IMR-90 (cell line): ENCODE measurements around the gene TRIM77.
"Not testable (repeated sequence)": the region's sequence is repeated elsewhere in the genome, so short reads cannot be mapped to it uniquely, and the experiment has no call there.

Source experiments
- BHLHE40 ChIP-seq: fragments of 150-350 bp; IDR thresholded peaks from 2 replicates; pipeline ENCODE4 v1.6.1; 2016; ENCODE audit warnings: mild to moderate bottlenecking, low read depth, low read length
- CEBPB ChIP-seq: IDR thresholded peaks from 2 replicates; pipeline ENCODE4 v1.6.1; 2012; ENCODE audit warnings: low read depth, low read length, improper control_type of control experiment
- ELK1 ChIP-seq: fragments of 150-350 bp; IDR thresholded peaks from 2 replicates; pipeline ENCODE4 v1.6.1; 2016; ENCODE audit warnings: low read depth, mild to moderate bottlenecking, low read length, moderate library complexity, borderline replicate concordance
- FOS ChIP-seq: fragments of 150-350 bp; IDR thresholded peaks from 2 replicates; pipeline ENCODE4 v1.6.1; 2016; ENCODE audit warnings: low read depth, low read length
- MAFK ChIP-seq: IDR thresholded peaks from 2 replicates; pipeline ENCODE4 v1.6.1; 2012; ENCODE audit warnings: low read depth, low read length, improper control_type of control experiment
- MAZ ChIP-seq: IDR thresholded peaks from 2 replicates; pipeline ENCODE4 v1.6.1; 2012; ENCODE audit warnings: low read depth, mild to moderate bottlenecking, low read length, improper control_type of control experiment, moderate library complexity, borderline replicate concordance
- MXI1 ChIP-seq: IDR thresholded peaks from 2 replicates; pipeline ENCODE4 v1.6.1; 2012; ENCODE audit warnings: low read depth, mild to moderate bottlenecking, low read length, moderate library complexity, borderline replicate concordance
- NFE2L2 ChIP-seq: fragments of 150-350 bp; IDR thresholded peaks from 2 replicates; pipeline ENCODE4 v1.6.1; 2016; ENCODE audit warnings: low read depth, mild to moderate bottlenecking, low read length
- POLR2A ChIP-seq: IDR thresholded peaks from 2 replicates; pipeline ENCODE4 v1.6.1; 2012; ENCODE audit warnings: mild to moderate bottlenecking, low read depth, low read length
- RAD21 ChIP-seq: IDR thresholded peaks from 2 replicates; pipeline ENCODE4 v1.6.1; 2012; ENCODE audit warnings: low read length, improper control_type of control experiment
- RFX5 ChIP-seq: IDR thresholded peaks from 2 replicates; pipeline ENCODE4 v1.8.0; 2012; ENCODE audit warnings: low read depth, mild to moderate bottlenecking, low read length, moderate library complexity
- SMC3 ChIP-seq: fragments of 150-350 bp; IDR thresholded peaks from 2 replicates; pipeline ENCODE4 v1.6.1; 2016; ENCODE audit warnings: low read depth, mild to moderate bottlenecking, antibody characterized with exemption, low read length, moderate library complexity
- USF2 ChIP-seq: fragments of 150-350 bp; IDR thresholded peaks from 2 replicates; pipeline ENCODE4 v1.6.1; 2017; ENCODE audit warnings: mild to moderate bottlenecking, antibody characterized with exemption, low read length, low read depth
- TF ChIP-seq, protein P1 (sequence below): conservative IDR thresholded peaks from 2 replicates; pipeline ENCODE4 v1.5.1; 2012; ENCODE audit warnings: mild to moderate bottlenecking, low read depth, low read length, improper control_type of control experiment

GRCh38 chr11:89744158-89744557 lies 34.1 kb downstream of the TRIM77 start:
- TF ChIP-seq, protein P1, sequence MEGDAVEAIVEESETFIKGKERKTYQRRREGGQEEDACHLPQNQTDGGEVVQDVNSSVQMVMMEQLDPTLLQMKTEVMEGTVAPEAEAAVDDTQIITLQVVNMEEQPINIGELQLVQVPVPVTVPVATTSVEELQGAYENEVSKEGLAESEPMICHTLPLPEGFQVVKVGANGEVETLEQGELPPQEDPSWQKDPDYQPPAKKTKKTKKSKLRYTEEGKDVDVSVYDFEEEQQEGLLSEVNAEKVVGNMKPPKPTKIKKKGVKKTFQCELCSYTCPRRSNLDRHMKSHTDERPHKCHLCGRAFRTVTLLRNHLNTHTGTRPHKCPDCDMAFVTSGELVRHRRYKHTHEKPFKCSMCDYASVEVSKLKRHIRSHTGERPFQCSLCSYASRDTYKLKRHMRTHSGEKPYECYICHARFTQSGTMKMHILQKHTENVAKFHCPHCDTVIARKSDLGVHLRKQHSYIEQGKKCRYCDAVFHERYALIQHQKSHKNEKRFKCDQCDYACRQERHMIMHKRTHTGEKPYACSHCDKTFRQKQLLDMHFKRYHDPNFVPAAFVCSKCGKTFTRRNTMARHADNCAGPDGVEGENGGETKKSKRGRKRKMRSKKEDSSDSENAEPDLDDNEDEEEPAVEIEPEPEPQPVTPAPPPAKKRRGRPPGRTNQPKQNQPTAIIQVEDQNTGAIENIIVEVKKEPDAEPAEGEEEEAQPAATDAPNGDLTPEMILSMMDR = not testable (repeated sequence)
- TF ChIP-seq MXI1, RAD21, SMC3, POLR2A, USF2, CEBPB, BHLHE40, ELK1, NFE2L2, RFX5, MAFK, MAZ, FOS: not testable (repeated sequence)
